ENCODE results near the gene DACT3.
"Not testable (repeated sequence)": the region's sequence is repeated elsewhere in the genome, so short reads cannot be mapped to it uniquely, and the experiment has no call there.

GRCh38 chr19:46628970-46629369, 32.0 kb downstream of the DACT3 start:
- not testable (repeated sequence) for TF ChIP-seq EZH2phosphoT487 (IDR thresholded peaks at IDR 0.05; ENCODE audit: borderline replicate concordance, low read length); CTCF (conservative IDR thresholded peaks at IDR 0.05; ENCODE audit: low read depth, low read length); EZH2 (IDR thresholded peaks at IDR 0.05; ENCODE audit: low read length, unreplicated experiment)
